Chondrocyte (in vitro differentiated cells): ENCODE data around the gene ZIC5. TPM values are rescaled to one million over a fixed set of nuclear protein-coding genes. Genes with fewer than 3 reads are reported as not detected.

Experiments used
- DNase-seq: peaks from one replicate; pipeline ENCODE4 v3.0.0; 2021; ENCODE audit warnings: mixed read lengths, low spot score
- H3K27ac Mint-ChIP-seq: one replicate; pipeline ENCODE4 v1.8.0; 2021; ENCODE audit warnings: mild to moderate bottlenecking, moderate library complexity, mixed read lengths; ENCODE audit not compliant: unreplicated experiment
- H3K27me3 Mint-ChIP-seq: 2 replicates; pipeline ENCODE4 v1.8.0; 2021; ENCODE audit warnings: low read depth, mixed read lengths
- H3K36me3 Mint-ChIP-seq: 2 replicates; pipeline ENCODE4 v1.8.0; 2021; ENCODE audit warnings: low read depth, mixed read lengths
- H3K4me1 Mint-ChIP-seq: 2 replicates; pipeline ENCODE4 v1.8.0; 2021; ENCODE audit warnings: low read depth, mild to moderate bottlenecking, mixed read lengths
- H3K4me3 Mint-ChIP-seq: one replicate; pipeline ENCODE4 v1.8.0; 2021; ENCODE audit warnings: mild to moderate bottlenecking, moderate library complexity, mixed read lengths; ENCODE audit not compliant: unreplicated experiment
- H3K9me3 Mint-ChIP-seq: 2 replicates; pipeline ENCODE4 v1.8.0; 2021; ENCODE audit warnings: low read depth, mixed read lengths
- CTCF ChIP-seq: fragments of 200-600 bp; sonication (generic); IDR thresholded peaks from 2 replicates; pipeline ENCODE4 v1.5.0; 2021; ENCODE audit warnings: antibody characterized with exemption, mild to moderate bottlenecking, moderate library complexity
- total RNA-seq: library from RNA; stranded (reverse); gene quantifications from 3 replicates; pipeline ENCODE4 v1.2.1, GENCODE V29; 2021

The ZIC5 gene
- total RNA-seq, 1 donor from 2014 or later = 3.1 TPM

GRCh38 chr13:99966064-99966805, 5.3 kb downstream of the ZIC5 start:
- H3K4me3 Mint-ChIP-seq = no peak overlapping the region
- DNase-seq = no peak
- no peak overlapping the region for H3K27ac Mint-ChIP-seq
- peaks cover 25% of the 10 kb centered on the region for H3K4me1 Mint-ChIP-seq
- no peak for TF ChIP-seq CTCF
- peaks cover 1% of the 10 kb centered on the region for H3K27me3 Mint-ChIP-seq
- H3K36me3 Mint-ChIP-seq = peaks cover 8% of the 10 kb centered on the region
- H3K9me3 Mint-ChIP-seq = no peaks in the 10 kb centered on the region

GRCh38 chr13:99965329-99966000, 6.1 kb downstream of the ZIC5 start:
- no peak for DNase-seq
- Mint-ChIP-seq H3K4me1 (peaks cover 25% of the 10 kb centered on the region), H3K9me3 (no peaks in the 10 kb centered on the region), H3K4me3 (no peak overlapping the region), H3K27me3 (peaks cover 1% of the 10 kb centered on the region), H3K36me3 (peaks cover 8% of the 10 kb centered on the region), H3K27ac (no peak overlapping the region)
- TF ChIP-seq CTCF = no peak

- peaks cover 7% of the 10 kb centered on the region for H3K27me3 Mint-ChIP-seq
- peaks cover 9% of the 10 kb centered on the region for H3K36me3 Mint-ChIP-seq
- peaks cover 27% of the 10 kb centered on the region for H3K4me1 Mint-ChIP-seq
- no peaks in the 10 kb centered on the region for H3K9me3 Mint-ChIP-seq
- no peak overlapping the region for H3K4me3 Mint-ChIP-seq
- DNase-seq = no peak
- no peak overlapping the region for H3K27ac Mint-ChIP-seq
- TF ChIP-seq CTCF = no peak
Measured at GRCh38 chr13:99963816-99964339, 7.7 kb downstream of the ZIC5 start.

- H3K27ac Mint-ChIP-seq = no peak overlapping the region
- H3K4me3 Mint-ChIP-seq = no peak overlapping the region
- H3K4me1 Mint-ChIP-seq = peaks cover 19% of the 10 kb centered on the region
- DNase-seq = no peak
- no peaks in the 10 kb centered on the region for H3K9me3 Mint-ChIP-seq
- H3K36me3 Mint-ChIP-seq = peaks cover 9% of the 10 kb centered on the region
- no peak for TF ChIP-seq CTCF
- peaks cover 18% of the 10 kb centered on the region for H3K27me3 Mint-ChIP-seq
Measured at GRCh38 chr13:99962242-99962641, 9.3 kb downstream of the ZIC5 start.

GRCh38 chr13:99961636-99962035, 9.9 kb downstream of the ZIC5 start:
- Mint-ChIP-seq H3K36me3 (peaks cover 9% of the 10 kb centered on the region), H3K27ac (no peak overlapping the region), H3K27me3 (peaks cover 19% of the 10 kb centered on the region), H3K9me3 (no peaks in the 10 kb centered on the region), H3K4me3 (no peak overlapping the region), H3K4me1 (peaks cover 18% of the 10 kb centered on the region)
- TF ChIP-seq CTCF = no peak
- DNase-seq = no peak
